ENCODE results near the gene PLIN3.
"Not testable (repeated sequence)": the region's sequence is repeated elsewhere in the genome, so short reads cannot be mapped to it uniquely, and the experiment has no call there.

Gene PLIN3

GRCh38 chr19:4859697-4860096 is 7.8 kb downstream of the PLIN3 start:
- no peak overlapping the region for H3K4me3 ChIP-seq (ENCODE audit: low read length)
- no peak overlapping the region for H3K27ac ChIP-seq (ENCODE audit: low read length)
- no peaks in the 10 kb centered on the region for H3K27me3 ChIP-seq (ENCODE audit: control insufficient read depth, insufficient read depth, low read length)
- H3K9ac ChIP-seq (ENCODE audit: low read length): no peak overlapping the region
- H3K4me1 ChIP-seq (ENCODE audit: control insufficient read depth, low read depth, low read length): no peaks in the 10 kb centered on the region
- no peaks in the 10 kb centered on the region for H3K9me3 ChIP-seq (ENCODE audit: control insufficient read depth, low read depth, low read length)
- H3K36me3 ChIP-seq (ENCODE audit: control insufficient read depth, low read depth, low read length): peaks cover 19% of the 10 kb centered on the region

GRCh38 chr19:4856468-4856867 is 11.0 kb downstream of the PLIN3 start:
- H3K9ac ChIP-seq (ENCODE audit: low read length); H3K4me3 ChIP-seq (ENCODE audit: low read length); H3K9me3 ChIP-seq (ENCODE audit: control insufficient read depth, low read depth, low read length); H3K27ac ChIP-seq (ENCODE audit: low read length); H3K4me1 ChIP-seq (ENCODE audit: control insufficient read depth, low read depth, low read length); H3K27me3 ChIP-seq (ENCODE audit: control insufficient read depth, insufficient read depth, low read length): not testable (repeated sequence)
- peaks cover 23% of the 10 kb centered on the region for H3K36me3 ChIP-seq (ENCODE audit: control insufficient read depth, low read depth, low read length)

GRCh38 chr19:4853506-4853905 is 14.0 kb downstream of the PLIN3 start:
- not testable (repeated sequence) for H3K4me3 ChIP-seq (ENCODE audit: low read length); H3K9me3 ChIP-seq (ENCODE audit: control insufficient read depth, low read depth, low read length); H3K4me1 ChIP-seq (ENCODE audit: control insufficient read depth, low read depth, low read length); H3K27me3 ChIP-seq (ENCODE audit: control insufficient read depth, insufficient read depth, low read length); H3K36me3 ChIP-seq (ENCODE audit: control insufficient read depth, low read depth, low read length); H3K9ac ChIP-seq (ENCODE audit: low read length); H3K27ac ChIP-seq (ENCODE audit: low read length)

GRCh38 chr19:4852484-4852883 is 15.0 kb downstream of the PLIN3 start:
- Histone ChIP-seq H3K9ac (ENCODE audit: low read length) (no peak overlapping the region), H3K36me3 (ENCODE audit: control insufficient read depth, low read depth, low read length) (peaks cover 13% of the 10 kb centered on the region), H3K27me3 (ENCODE audit: control insufficient read depth, insufficient read depth, low read length) (no peaks in the 10 kb centered on the region), H3K27ac (ENCODE audit: low read length) (no peak overlapping the region), H3K9me3 (ENCODE audit: control insufficient read depth, low read depth, low read length) (no peaks in the 10 kb centered on the region), H3K4me3 (ENCODE audit: low read length) (no peak overlapping the region), H3K4me1 (ENCODE audit: control insufficient read depth, low read depth, low read length) (no peaks in the 10 kb centered on the region)

- Histone ChIP-seq H3K4me3 (ENCODE audit: low read length) (no peak overlapping the region), H3K9me3 (ENCODE audit: control insufficient read depth, low read depth, low read length) (no peaks in the 10 kb centered on the region), H3K27me3 (ENCODE audit: control insufficient read depth, insufficient read depth, low read length) (no peaks in the 10 kb centered on the region), H3K27ac (ENCODE audit: low read length) (no peak overlapping the region), H3K4me1 (ENCODE audit: control insufficient read depth, low read depth, low read length) (no peaks in the 10 kb centered on the region), H3K36me3 (ENCODE audit: control insufficient read depth, low read depth, low read length) (peaks cover 15% of the 10 kb centered on the region), H3K9ac (ENCODE audit: low read length) (no peak overlapping the region)
Measured at GRCh38 chr19:4851551-4852290, 15.7 kb downstream of the PLIN3 start.

- Histone ChIP-seq H3K27me3 (ENCODE audit: control insufficient read depth, insufficient read depth, low read length) (no peaks in the 10 kb centered on the region), H3K9ac (ENCODE audit: low read length) (no peak overlapping the region), H3K36me3 (ENCODE audit: control insufficient read depth, low read depth, low read length) (peaks cover 23% of the 10 kb centered on the region), H3K9me3 (ENCODE audit: control insufficient read depth, low read depth, low read length) (no peaks in the 10 kb centered on the region), H3K4me3 (ENCODE audit: low read length) (no peak overlapping the region), H3K4me1 (ENCODE audit: control insufficient read depth, low read depth, low read length) (no peaks in the 10 kb centered on the region), H3K27ac (ENCODE audit: low read length) (no peak overlapping the region)
Measured at GRCh38 chr19:4849019-4849418, 18.4 kb downstream of the PLIN3 start.

GRCh38 chr19:4847190-4847973 is 20.1 kb downstream of the PLIN3 start:
- peaks cover 24% of the 10 kb centered on the region for H3K36me3 ChIP-seq (ENCODE audit: control insufficient read depth, low read depth, low read length)
- no peak overlapping the region for H3K4me3 ChIP-seq (ENCODE audit: low read length)
- H3K9ac ChIP-seq (ENCODE audit: low read length): no peak overlapping the region
- H3K4me1 ChIP-seq (ENCODE audit: control insufficient read depth, low read depth, low read length): no peaks in the 10 kb centered on the region
- no peaks in the 10 kb centered on the region for H3K9me3 ChIP-seq (ENCODE audit: control insufficient read depth, low read depth, low read length)
- no peaks in the 10 kb centered on the region for H3K27me3 ChIP-seq (ENCODE audit: control insufficient read depth, insufficient read depth, low read length)
- no peak overlapping the region for H3K27ac ChIP-seq (ENCODE audit: low read length)

GRCh38 chr19:4845975-4846374 is 21.5 kb downstream of the PLIN3 start:
- H3K9ac ChIP-seq (ENCODE audit: low read length); H3K4me1 ChIP-seq (ENCODE audit: control insufficient read depth, low read depth, low read length); H3K9me3 ChIP-seq (ENCODE audit: control insufficient read depth, low read depth, low read length); H3K4me3 ChIP-seq (ENCODE audit: low read length); H3K27me3 ChIP-seq (ENCODE audit: control insufficient read depth, insufficient read depth, low read length); H3K27ac ChIP-seq (ENCODE audit: low read length): not testable (repeated sequence)
- H3K36me3 ChIP-seq (ENCODE audit: control insufficient read depth, low read depth, low read length): peaks cover 28% of the 10 kb centered on the region

GRCh38 chr19:4844348-4845179 is 22.9 kb downstream of the PLIN3 start:
- H3K4me3 ChIP-seq (ENCODE audit: low read length): no peak overlapping the region
- no peaks in the 10 kb centered on the region for H3K27me3 ChIP-seq (ENCODE audit: control insufficient read depth, insufficient read depth, low read length)
- H3K27ac ChIP-seq (ENCODE audit: low read length): no peak overlapping the region
- H3K4me1 ChIP-seq (ENCODE audit: control insufficient read depth, low read depth, low read length): no peaks in the 10 kb centered on the region
- H3K9ac ChIP-seq (ENCODE audit: low read length): no peak overlapping the region
- no peaks in the 10 kb centered on the region for H3K9me3 ChIP-seq (ENCODE audit: control insufficient read depth, low read depth, low read length)
- peaks cover 28% of the 10 kb centered on the region for H3K36me3 ChIP-seq (ENCODE audit: control insufficient read depth, low read depth, low read length)

GRCh38 chr19:4843647-4843965 is 23.9 kb downstream of the PLIN3 start:
- no peak overlapping the region for H3K27ac ChIP-seq (ENCODE audit: low read length)
- no peaks in the 10 kb centered on the region for H3K27me3 ChIP-seq (ENCODE audit: control insufficient read depth, insufficient read depth, low read length)
- no peaks in the 10 kb centered on the region for H3K9me3 ChIP-seq (ENCODE audit: control insufficient read depth, low read depth, low read length)
- H3K36me3 ChIP-seq (ENCODE audit: control insufficient read depth, low read depth, low read length): peaks cover 34% of the 10 kb centered on the region
- H3K4me1 ChIP-seq (ENCODE audit: control insufficient read depth, low read depth, low read length): no peaks in the 10 kb centered on the region
- no peak overlapping the region for H3K4me3 ChIP-seq (ENCODE audit: low read length)
- no peak overlapping the region for H3K9ac ChIP-seq (ENCODE audit: low read length)

GRCh38 chr19:4839192-4839591 is 28.3 kb downstream of the PLIN3 start:
- no peak overlapping the region for H3K9ac ChIP-seq (ENCODE audit: low read length)
- no peak overlapping the region for H3K4me3 ChIP-seq (ENCODE audit: low read length)
- no peak overlapping the region for H3K27ac ChIP-seq (ENCODE audit: low read length)
- no peaks in the 10 kb centered on the region for H3K27me3 ChIP-seq (ENCODE audit: control insufficient read depth, insufficient read depth, low read length)
- no peaks in the 10 kb centered on the region for H3K9me3 ChIP-seq (ENCODE audit: control insufficient read depth, low read depth, low read length)
- H3K4me1 ChIP-seq (ENCODE audit: control insufficient read depth, low read depth, low read length): no peaks in the 10 kb centered on the region
- H3K36me3 ChIP-seq (ENCODE audit: control insufficient read depth, low read depth, low read length): peaks cover 15% of the 10 kb centered on the region
